ENCODE results near the gene USP51. TPM values are rescaled to one million over a fixed set of nuclear protein-coding genes. Genes with fewer than 3 reads are reported as not detected.

Gene USP51
- 0.44 TPM for total RNA-seq (2013)
- polyA plus RNA-seq (under 1 TPM in 2 of 3 donors, not detected in 1; 0.05 to 0.18 TPM), polyA minus RNA-seq (0.16 and 0.28 TPM in 2 replicates), total RNA-seq (0 to 0.75 (median 0.23) reads per million in 11 experiments)

GRCh38 chrX:55489314-55490009 lies at the start of gene USP51:
TSS of gene USP51 (minus strand) at chrX:55489848. CDS start at chrX:55488939, 909 bp downstream.
- H3K4me2 ChIP-seq (replicated peaks; ENCODE audit: extremely low read depth, low read length, poor library complexity, severe bottlenecking) = peak within 1 kb of the TSS; percentile 70
- DNase-seq = peak in 2 of 3 donors; percentile 7 to 14

GRCh38 chrX:55524487-55524886 lies 34.8 kb upstream of the USP51 start:
- no peak for TF ChIP-seq CTCF (IDR thresholded peaks at IDR 0.05)
- Mint-ChIP-seq H3K27ac (no peak overlapping the region), H3K4me1 (no peaks in the 10 kb centered on the region), H3K9me3 (peaks cover 0 to 3% (median 0%) of the 10 kb centered on the region in 7 donors), H3K27me3 (ENCODE audit: low read depth in 3 of 3) (peaks cover 0 to 2% (median 1%) of the 10 kb centered on the region in 3 donors), H3K4me3 (no peak overlapping the region), H3K36me3 (no peaks in the 10 kb centered on the region)
- no peak overlapping the region for H3K27ac ChIP-seq (ENCODE audit: low read depth in 1 of 2, low read length in 2 of 2)
- no peaks in the 10 kb centered on the region for H3K36me3 ChIP-seq (replicated peaks in 1 of 2; ENCODE audit: control insufficient read depth in 1 of 2, insufficient read depth in 2 of 2, low read length in 2 of 2)
- no peaks in the 10 kb centered on the region for H3K79me2 ChIP-seq (ENCODE audit: insufficient read depth, low read length)
- H4K20me1 ChIP-seq (ENCODE audit: insufficient read depth, low read length) = no peaks in the 10 kb centered on the region
- intact Hi-C loops (cut with micrococcal nuclease) = no loop called here
- H3K27me3 ChIP-seq (ENCODE audit: control insufficient read depth in 2 of 2, insufficient read depth in 2 of 2, low read length in 2 of 2) = no peaks in the 10 kb centered on the region
- H3K9ac ChIP-seq (ENCODE audit: insufficient read depth, low read length, poor library complexity, severe bottlenecking) = no peak overlapping the region
- DNase-seq = no peak
- WGBS (ENCODE audit: insufficient coverage) = no CpG with 5 or more reads among the region's 3 CpGs
- H3K4me3 ChIP-seq (replicated peaks in 1 of 3; ENCODE audit: low read depth in 2 of 3, low read length in 3 of 3) = no peak overlapping the region
- no peak overlapping the region for H3K4me2 ChIP-seq (replicated peaks; ENCODE audit: extremely low read depth, low read length, poor library complexity, severe bottlenecking)
- no peaks in the 10 kb centered on the region for H3K4me1 ChIP-seq (ENCODE audit: control insufficient read depth in 1 of 2, insufficient read depth in 2 of 2, low read length in 2 of 2)
- no peaks in the 10 kb centered on the region for H3K9me3 ChIP-seq (replicated peaks in 1 of 2; ENCODE audit: control insufficient read depth in 1 of 2, insufficient read depth in 1 of 2, low read length in 2 of 2)
- no peak overlapping the region for H2AFZ ChIP-seq (ENCODE audit: insufficient read depth, low read depth, low read length, poor library complexity, severe bottlenecking)

More at GRCh38 chrX:55489314-55490009, at the start of gene USP51:
- peak within 1 kb of the TSS; percentile 62 to 90 (median 83) for H3K27ac Mint-ChIP-seq
- no peaks in the 10 kb centered on the region for H3K27me3 ChIP-seq (ENCODE audit: control insufficient read depth in 2 of 2, insufficient read depth in 2 of 2, low read length in 2 of 2)
- H3K4me1 ChIP-seq (ENCODE audit: control insufficient read depth in 1 of 2, insufficient read depth in 2 of 2, low read length in 2 of 2) = peaks cover 7 to 11% of the 10 kb centered on the region in 2 donors
- peak within 1 kb of the TSS; percentile 60 for H3K9ac ChIP-seq (ENCODE audit: insufficient read depth, low read length, poor library complexity, severe bottlenecking)
- no peaks in the 10 kb centered on the region for H3K36me3 ChIP-seq (replicated peaks in 1 of 2; ENCODE audit: control insufficient read depth in 1 of 2, insufficient read depth in 2 of 2, low read length in 2 of 2)
- no peak for TF ChIP-seq CTCF (IDR thresholded peaks at IDR 0.05)
- intact Hi-C loops (cut with micrococcal nuclease) = no loop called here
- no peaks in the 10 kb centered on the region for H4K20me1 ChIP-seq (ENCODE audit: insufficient read depth, low read length)
- no peaks in the 10 kb centered on the region for H3K9me3 ChIP-seq (replicated peaks in 1 of 2; ENCODE audit: control insufficient read depth in 1 of 2, insufficient read depth in 1 of 2, low read length in 2 of 2)
- peak within 1 kb of the TSS; percentile 87 for H2AFZ ChIP-seq (ENCODE audit: insufficient read depth, low read depth, low read length, poor library complexity, severe bottlenecking)
- H3K79me2 ChIP-seq (ENCODE audit: insufficient read depth, low read length) = no peaks in the 10 kb centered on the region
- 0% methylated on average over 7 of the region's 34 CpGs for WGBS (ENCODE audit: insufficient coverage)
- peak within 1 kb of the TSS; percentile 92 to 94 for H3K4me3 Mint-ChIP-seq
- H3K4me3 ChIP-seq (replicated peaks in 1 of 3; ENCODE audit: low read depth in 2 of 3, low read length in 3 of 3) = peak within 1 kb of the TSS; percentile 48 to 91 (median 67)
- H3K9me3 Mint-ChIP-seq = peaks cover 0 to 3% (median 0%) of the 10 kb centered on the region in 7 donors
- no peaks in the 10 kb centered on the region for H3K36me3 Mint-ChIP-seq
- H3K4me1 Mint-ChIP-seq = peaks cover 14% of the 10 kb centered on the region
- H3K27me3 Mint-ChIP-seq (ENCODE audit: low read depth in 3 of 3) = peaks cover 0 to 2% (median under 1%) of the 10 kb centered on the region in 3 donors
- peak within 1 kb of the TSS; percentile 23 to 59 for H3K27ac ChIP-seq (ENCODE audit: low read depth in 1 of 2, low read length in 2 of 2)

All from CD14-positive monocyte (primary cell).